Activated CD4-positive, alpha-beta T cell treated with anti-CD3 and anti-CD28 coated beads, Interleukin-2, amount 50 U/mL, for 1 hour (primary cell): Measurements from ENCODE around the gene LILRA2.
"Not testable (repeated sequence)": the region's sequence is repeated elsewhere in the genome, so short reads cannot be mapped to it uniquely, and the experiment has no call there.

Source experiments
- DNase-seq: peaks from one replicate; pipeline ENCODE4 v3.0.0-alpha.2; 2020

Gene LILRA2

DNA sequence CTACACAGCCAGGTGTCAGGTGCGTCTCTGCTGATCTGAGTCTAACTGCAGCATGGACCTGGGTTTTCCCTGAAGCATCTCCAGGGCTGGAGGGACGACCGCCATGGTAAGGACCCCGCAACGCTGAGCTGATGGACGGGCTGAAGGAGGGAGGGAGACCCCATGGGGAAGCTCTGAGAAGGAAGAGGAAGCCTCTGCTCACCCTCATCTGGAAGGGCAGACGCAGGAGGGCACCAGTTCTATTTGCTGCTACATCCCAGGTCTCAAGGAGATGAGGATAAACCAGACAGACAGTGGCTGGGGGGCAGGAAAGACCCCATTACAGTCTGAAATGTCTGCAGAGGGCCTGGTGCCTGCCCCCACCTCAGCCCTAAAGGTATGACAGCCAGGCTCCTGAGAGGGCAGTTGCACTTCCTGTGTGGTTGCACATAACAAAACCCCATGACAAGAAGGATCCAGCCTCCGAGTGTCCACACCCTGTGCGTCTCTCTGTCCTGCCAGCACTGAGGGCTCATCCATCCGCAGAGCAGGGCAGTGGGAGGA, at the start of gene LILRA2:
TSS of gene LILRA2 (plus strand) at position 461 of the 543 bp plus-strand sequence. CDS start 89 bp downstream, outside the sequence.
- no peak for DNase-seq

DNA sequence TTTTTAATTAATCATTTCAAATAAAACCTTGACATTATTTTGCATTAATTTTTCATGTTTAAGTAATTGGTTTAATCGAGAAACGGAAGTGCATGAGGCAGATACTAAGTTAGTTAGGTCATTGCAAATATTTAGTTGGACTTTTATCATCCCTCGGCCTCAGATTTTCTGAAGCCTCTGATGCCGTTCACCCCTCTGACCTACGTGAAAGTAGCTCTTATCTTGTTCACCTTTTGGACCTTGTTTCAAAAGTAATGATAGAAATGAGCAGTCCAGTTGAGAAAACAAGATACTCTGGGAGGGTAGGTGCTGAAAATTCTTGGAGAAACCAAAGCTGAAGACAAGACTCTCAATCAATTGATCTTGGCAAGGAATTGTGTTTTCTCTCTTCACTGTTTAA, 48.0 kb upstream of the LILRA2 start:
- DNase-seq = no peak

DNA sequence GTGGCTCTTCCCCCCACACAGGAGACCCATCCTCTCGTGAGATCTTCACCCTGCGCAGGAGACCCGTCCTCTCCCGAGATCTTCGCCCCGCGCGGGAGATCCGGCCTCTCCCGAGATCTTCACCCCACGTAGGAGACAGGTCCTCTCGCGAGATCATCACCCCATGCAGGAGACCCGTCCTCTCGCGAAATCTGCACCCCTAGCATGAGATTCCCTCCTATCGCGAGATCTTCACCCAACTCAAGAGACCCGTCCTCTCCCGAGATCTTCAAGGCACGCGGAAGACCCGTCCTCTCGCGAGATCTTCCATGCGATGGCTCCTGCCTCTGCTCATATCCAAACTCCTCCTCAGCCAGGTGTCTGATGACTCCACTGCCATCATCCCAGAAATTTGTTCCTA, 46.6 kb upstream of the LILRA2 start:
- DNase-seq = no peak

DNA sequence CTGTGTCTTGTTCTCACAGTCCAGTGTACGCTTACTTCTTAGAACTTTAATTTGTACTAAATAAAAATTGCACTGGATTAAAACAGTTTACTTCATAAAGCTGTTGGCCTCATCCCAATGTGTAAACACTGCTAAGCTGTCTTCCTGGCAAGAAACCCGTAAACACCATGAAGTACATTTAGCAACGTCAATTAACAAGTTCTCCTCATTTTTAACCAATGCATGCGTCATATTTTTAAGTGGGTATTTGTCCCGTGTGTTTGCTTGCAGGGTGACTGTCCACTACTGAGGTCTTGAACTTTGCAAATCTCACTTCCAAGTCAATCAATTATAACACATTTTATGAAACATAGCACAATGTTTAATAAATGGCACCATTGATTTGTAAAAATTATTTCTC, 42.7 kb upstream of the LILRA2 start:
- DNase-seq = no peak

DNA sequence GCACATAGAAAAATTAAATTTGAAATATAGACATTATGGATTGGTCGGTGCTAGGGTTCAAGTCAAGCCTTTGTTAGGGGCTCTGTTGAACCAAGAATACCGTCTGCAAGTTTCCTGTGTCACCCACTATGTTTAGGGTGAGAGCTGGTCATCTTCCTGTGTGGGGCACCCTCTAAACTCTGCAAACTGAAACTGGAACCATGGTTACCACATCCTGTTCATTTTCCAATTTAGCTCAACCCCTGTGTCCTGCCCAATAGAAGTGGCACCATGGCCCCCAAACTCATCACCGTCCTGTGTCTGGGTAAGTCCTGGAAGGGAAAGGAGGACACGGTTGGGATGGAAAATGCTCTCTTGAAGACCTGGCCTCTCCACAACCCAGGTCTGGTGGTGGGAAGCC, 41.1 kb upstream of the LILRA2 start:
- DNase-seq = no peak

DNA sequence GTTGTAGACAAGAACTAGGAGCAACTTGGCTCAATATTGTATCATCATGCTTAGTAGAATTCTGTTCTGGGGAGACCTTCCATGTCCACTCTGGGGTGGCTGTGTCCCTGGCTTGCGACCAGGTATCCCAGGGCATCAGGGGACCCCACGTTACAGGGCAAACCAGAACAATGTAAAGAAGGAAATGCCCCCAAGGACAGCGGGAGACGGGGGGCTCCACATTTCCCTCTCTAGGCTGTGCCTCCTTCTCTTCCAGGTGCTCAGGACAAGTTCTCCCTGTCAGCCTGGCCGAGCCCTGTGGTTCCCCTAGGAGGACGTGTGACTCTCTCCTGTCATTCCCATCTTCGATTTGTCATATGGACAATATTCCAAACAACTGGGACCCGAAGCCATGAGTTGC, 40.1 kb upstream of the LILRA2 start:
- DNase-seq = no peak

DNA sequence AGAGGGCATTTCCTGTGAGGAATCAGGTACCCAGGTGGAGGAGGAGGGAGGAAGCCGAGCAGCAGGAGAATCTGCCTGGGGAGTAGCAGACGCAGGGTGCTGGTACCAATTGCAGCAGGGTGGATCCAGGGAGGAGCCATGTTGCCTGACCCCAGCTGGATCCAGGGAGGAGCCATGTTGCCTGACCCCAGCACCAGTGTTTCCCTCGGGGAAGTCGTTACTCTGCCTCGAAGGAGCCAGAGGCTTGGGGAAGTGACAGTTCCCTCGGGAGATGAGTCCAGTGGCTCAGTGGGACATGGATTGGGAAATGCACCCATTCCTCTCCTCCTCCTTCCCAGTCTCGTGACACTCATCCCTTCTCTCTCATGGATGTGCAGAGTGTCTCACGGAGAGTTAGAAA, 39.4 kb upstream of the LILRA2 start:
- no peak for DNase-seq

DNA sequence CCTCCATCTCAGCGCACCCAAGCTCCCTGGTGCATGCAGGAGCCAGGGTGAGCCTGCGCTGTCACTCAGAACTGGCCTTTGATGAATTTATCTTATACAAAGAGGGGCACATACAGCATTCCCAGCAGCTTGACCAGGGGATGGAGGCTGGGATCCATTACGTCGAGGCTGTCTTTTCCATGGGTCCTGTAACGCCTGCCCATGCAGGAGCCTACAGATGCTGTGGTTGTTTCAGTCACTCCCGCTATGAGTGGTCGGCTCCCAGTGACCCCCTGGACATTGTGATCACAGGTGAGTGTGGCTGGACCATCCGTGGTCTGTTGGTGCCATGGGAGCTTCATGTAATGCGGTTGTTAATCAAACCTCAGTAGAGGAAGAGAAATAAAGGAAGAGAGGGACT, 38.0 kb upstream of the LILRA2 start:
- DNase-seq = no peak

DNA sequence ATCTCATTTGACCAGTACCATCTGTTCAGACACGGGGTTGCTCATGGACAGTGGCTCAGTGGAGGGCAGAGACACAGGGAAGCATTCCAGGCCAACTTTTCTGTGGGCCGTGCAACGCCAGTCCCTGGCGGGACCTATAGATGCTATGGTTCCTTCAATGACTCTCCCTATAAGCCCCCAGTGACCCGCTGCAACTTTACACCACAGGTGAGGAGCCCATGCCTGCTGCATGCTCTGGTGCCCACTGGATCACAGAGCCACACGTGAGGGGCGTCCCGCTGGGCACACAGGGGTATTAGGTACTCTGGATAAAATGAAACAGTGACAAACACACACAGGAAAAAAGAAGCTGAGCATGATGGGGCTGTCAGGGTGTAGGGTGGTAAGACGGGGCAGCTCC, 36.6 kb upstream of the LILRA2 start:
- DNase-seq = no peak

DNA sequence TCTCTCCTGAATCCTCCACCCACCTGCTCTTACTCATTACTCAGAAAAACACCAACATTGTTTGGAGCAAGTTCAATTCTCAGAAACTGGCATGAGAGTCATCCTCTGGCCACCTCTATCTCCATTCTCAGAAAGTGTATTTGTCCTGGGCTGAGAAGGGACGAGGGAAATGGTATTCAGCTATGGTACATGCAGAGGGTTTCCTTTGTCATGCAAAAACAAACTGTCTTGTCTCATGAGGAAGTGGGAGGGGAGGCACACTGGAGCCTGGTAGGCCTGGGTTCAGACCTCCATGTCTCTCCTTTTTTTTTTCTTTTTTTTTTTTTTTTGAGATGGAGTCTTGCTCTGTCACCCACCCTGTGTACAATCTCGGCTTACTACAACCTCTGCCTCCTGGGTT, 31.9 kb upstream of the LILRA2 start:
- no peak for DNase-seq

DNA sequence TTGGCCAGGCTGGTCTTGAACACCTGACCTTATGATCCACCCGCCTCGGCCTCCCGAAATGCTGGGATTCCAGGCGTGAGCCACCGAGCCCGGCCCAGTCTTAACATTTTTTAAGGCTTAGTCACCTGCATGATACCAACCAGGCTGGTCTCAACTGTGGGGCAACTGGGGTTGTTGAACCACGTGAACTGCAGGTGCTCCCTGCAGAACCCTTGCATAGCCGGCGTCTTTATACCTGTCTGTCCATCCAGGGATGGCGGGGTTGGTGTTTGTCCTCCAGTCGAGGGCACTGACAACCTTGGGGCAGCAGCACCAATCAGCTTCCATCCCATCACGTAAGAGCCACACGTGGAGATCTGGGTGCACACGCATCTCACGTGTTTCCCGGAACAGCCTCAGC, 24.8 kb upstream of the LILRA2 start:
- no peak for DNase-seq

DNA sequence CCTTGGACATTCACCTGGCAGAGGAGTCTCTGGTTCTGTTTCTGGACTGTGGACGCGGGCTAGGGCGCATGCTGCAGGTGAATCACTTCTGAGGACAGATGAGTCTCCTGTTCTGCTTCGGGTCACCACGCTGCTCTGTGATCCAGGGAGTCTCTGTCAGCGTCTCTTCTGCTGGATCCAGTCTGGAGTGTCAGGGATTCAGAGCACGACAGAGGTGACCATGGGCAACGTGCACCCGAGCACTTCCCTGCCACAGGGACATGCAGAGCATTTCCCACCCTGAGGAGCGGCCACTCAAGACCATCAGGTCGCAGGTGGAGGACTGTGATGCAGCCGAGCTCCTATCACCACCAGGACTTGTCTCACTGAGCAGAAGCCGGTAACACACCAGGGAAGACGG, 24.4 kb upstream of the LILRA2 start:
- DNase-seq = no peak

DNA sequence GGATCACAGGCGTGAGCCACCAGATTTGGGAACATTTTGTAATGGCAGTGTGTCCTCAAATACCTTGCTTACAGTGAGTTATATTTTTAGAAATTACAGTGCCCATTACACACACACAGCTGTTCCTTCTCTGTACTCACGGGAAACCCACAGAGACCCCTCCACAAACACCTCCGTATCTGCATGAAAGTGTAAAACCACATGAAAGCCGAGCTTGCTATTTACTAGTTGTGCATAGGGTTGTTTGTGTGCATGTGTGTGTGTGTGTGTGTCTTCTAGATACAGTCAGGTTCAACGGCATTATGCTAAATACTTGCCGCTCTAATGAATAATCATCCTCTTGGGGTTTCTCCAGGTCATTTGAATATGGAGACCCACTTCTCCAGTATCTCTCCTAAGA, 22.3 kb upstream of the LILRA2 start:
- DNase-seq = no peak

DNA sequence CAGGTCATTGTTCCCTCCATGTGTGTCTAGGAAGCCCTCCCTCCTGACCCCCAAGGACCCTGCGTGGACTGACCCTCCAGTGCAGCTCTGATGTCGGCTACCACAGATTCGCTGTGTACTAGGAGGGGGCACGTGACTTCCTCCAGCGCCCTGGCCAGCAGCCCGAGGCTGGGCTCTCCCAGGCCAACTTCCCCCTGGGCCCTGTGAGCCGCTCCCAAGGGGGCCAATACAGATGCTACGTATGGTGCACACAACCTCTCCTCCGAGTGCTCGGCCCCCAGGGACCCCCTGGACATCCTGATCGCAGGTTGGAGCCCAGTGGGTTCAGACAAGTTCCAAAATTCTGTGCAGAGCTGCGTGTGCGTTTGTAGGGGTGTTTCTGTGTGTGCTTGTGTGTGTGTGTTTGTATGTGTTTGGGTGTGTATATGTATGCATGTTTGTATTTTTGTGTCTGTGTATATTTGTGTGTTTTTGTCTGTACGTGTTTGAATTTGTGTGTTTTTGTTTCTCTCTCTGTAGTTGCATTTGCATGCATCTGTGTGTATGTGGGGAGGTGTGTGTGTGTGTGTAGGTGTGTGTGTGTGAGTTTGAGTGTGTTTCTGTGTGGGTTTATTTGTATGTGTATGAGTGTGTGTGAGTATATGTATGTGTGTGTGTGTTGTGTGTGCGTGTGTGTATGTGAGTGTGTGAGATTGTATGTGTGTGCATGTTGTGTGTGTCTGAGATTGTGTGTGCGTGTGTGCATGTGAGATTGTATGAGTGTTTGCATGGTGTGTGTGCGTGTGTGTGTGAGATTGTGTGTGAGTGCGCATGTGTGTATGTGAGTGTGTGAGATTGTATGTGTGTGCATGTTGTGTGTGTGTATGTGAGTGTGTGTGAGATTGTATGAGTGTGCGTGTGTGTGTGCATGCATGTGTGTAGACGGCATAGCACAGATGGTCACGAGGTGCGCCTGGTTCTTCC, 21.4 kb upstream of the LILRA2 start:
- no peak for DNase-seq

DNA sequence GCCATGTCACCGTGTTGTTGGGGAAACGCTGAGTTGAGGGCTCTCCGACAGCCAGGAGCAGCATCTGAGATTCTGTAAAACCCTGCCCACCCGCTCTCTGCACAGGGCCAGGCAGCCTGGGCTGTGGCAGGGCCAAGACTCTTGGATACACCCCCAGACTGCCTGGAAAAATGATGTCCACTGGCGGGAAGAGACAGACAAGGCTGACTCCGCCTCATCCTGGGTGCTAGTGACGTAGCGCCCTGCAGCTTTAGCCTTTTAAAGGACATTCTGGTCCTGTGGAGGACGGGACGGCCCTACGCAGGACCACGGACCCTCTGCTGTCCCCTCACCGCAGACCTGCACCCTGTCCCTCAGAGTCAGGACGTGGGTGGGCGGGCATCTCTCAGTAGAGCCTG, 20.7 kb upstream of the LILRA2 start:
- no peak for DNase-seq

DNA sequence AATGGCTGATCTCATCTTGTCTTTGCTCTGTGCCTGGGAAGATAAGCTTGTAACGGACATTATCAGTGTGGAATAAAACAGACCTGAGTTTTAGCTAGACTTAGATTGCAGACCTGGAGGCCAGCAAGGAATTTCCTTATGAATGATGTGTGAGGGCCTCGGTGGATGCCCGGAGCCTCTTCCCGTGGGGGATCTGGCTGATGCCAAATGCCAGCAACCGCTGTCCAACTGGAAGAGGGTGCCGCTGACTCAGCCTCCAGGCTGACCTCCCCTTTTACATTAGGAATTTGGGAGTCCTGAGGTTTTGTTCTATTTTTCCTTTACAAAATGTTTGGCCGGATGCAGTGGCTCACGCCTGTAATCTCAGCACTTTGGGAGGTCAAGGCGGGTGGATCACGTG, 19.6 kb upstream of the LILRA2 start:
- no peak for DNase-seq

DNA sequence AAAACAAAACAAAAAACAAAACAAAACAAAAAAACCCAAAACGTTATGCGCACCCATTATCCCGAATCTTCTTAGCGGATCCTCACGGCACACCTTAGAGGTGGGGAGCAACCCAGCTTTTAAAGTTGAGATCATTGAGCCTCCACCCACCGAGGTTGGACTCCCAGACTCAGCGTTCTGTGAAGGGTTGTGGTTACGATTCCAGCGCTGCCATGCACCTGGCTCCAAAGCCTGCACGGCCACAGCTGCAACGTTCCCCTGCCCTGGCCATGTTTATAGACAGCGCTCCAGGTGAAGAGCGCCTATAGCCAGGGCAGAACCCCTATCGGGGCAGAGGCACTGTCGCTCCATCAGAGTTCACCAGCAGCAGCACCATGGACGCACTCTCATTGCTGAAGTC, 18.7 kb upstream of the LILRA2 start:
- no peak for DNase-seq

DNA sequence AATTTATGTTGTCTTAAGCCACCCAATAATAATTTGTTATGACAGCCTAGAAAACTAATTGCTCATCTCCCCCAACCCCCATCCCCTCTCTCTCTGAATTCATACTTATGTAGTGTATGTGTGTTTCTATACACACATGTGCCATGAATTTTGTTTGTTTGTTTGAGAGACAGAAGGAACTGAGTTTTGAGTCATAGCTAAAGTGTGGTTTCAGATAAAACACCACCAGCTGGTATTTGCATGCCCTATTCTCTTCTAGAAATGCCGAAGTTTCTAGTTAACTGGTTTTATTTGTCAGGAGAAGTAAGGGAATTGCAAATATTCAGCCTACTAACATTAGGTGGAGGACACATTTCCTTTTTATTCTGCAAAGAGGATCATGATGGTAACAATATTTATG, 17.4 kb upstream of the LILRA2 start:
- DNase-seq = no peak

DNA sequence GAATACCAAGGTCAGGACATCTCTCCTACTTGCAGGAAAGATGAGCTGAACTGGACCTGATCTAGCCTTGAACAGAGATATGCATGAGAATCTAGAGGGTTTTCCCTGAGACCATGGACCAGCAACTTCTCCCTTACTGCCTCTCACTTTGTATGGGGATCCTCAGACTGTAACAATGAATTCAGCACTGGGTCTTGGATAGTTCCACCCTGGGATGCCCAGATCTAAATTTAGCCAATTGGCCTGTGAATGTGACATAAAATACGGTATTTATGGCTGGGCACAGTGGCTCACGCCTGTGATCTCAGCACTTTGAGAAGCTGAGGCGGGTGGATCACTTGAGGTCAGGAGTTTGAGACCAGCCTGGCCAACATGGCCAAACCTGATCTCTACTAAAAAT, 15.3 kb upstream of the LILRA2 start:
- no peak for DNase-seq

DNA sequence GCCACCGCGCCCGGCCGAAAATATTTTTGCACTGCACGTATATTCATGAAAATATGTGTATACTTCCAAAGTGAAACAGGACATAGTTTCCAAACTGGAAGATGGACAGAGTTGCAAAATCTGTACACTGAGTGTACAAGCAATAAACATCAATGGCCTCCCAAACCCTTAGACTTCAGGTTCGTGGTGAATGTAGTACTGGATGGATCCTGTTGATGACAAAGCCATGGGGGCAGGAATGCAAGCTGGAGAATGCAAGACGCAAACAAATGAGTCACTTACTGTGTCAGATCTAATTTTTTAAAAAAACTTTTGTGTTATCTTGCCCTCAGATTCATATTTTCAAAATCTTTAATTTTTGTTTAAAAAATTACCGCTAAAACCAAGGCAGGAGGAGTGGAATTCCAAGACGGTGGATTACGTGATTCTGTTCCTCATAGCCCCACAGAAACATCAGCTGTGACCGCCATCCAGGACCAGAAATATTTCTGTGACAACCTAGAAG, 12.7 kb upstream of the LILRA2 start:
- no peak for DNase-seq

DNA sequence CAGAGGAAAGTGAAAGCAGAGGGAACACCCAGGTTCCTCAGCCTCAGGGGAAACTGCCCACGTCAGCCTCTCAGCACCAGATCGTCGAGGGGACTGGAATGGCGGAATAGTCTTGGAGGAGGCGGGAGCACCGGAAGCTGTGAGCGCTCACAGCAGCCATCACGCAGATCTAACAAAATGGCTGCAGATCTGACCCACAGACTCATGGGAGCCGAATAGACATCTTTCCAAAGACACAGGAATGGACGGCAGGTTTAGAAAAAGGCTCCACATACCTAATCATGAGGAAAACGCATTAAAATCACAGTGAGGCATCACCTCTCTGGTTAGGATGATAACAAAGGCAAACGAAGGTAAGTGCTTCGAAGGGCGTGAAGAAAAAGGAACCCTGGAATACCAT, 11.8 kb upstream of the LILRA2 start:
- DNase-seq = no peak

DNA sequence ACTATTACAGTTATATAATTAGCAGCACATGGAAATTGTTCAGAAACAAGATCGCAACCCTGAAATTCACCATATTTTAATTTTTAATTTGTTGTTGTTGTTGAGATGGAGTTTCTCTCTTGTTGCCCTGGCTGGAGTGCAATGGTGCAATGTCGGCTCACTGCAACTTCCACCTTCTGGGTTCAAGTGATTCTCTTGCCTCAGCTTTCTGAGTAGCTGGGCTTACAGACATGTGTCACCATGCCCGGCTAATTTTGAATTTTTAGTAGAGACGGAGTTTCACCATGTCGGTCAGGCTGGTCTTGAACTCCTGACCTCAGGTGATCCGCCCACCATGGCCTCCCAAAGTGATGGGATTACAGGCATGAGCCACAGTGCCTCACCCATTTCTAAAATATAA, 10.4 kb upstream of the LILRA2 start:
- DNase-seq = not testable (repeated sequence)

DNA sequence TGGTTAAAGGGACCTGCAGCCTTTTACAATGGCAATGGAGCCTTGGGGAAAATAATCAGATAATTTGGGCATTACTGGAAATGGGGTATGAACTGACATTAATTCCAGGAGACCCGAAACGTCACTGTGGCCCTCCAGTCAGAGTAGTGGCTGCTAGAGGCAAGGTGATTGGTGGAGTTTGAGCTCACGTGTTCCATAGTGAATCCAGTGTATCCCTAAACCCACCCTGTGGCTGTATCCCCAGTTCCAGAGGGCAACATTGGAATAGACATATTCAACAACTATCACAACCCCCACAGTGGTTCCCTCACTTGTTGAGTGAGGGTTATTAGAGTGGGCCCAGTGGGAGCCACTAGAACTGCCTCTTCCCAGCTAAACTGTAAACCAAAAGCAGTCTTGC, 3.3 kb upstream of the LILRA2 start:
- DNase-seq = no peak
